ENCODE results near the gene COX20. TPM values are rescaled to one million over a fixed set of nuclear protein-coding genes. Genes with fewer than 3 reads are reported as not detected.

The COX20 gene
- total RNA-seq, 1 experiment from 2014 or later: 56.8 TPM

DNA sequence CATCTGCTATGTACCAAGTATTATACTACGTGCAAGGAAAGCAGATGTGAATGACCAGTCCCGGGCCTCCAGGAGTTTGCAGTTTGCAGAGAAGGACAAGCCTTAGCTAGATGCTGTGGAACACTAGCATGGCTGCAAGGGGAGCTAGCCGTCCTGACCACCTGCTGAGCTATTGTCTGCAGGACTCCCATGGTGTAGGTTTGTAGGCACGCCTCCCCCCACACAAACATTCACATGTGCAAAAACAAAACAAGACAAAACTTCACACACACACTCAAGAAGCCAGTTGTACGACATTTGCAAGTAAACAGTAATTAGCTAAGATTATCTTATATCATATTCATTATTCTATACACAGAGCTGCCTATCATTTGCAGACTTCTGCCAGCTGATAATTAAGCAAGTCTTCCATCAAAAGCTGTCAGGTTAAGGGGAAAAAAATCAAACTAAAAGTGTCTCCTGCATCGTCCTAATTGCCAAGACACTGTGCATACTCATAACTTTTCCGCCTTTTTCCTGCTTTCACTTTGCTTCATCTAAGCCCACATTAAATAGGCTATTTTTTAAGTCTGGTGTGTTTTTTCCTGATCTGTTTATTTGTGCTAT is 39.6 kb downstream of the COX20 start:
- no peak for DNase-seq (ENCODE audit: low read depth)

DNA sequence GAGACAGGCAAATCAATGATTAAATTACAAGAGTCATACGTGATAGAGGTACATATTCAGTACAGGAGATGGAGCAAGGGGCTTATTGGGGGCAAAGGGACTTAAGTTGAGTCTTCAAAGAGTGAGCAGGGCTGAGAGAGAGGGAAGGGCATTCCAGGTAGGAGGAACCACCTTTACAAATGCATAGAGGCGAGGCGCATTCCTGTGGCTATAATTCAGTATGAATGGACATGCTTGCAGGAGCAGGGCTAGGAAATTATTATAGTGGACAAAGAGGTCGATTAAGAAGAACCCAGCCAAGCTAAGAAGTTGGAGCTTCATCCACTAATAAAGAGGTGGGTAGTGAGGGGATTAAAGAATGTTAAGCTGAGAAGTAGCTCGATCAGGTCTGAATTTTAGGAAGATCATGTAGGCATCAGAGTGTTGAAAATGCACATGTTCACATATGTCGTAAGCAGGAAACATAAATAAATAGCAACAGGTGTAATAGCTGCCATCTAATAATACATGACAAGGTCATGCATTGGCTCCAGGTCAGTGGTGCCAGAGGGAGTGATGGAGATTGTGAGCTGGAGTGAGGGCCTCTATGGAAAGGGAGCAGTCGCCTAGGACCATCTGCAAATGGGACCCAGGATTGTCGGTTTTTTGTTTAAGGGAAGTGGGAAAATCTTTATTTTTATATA is 40.9 kb downstream of the COX20 start:
- no peak for DNase-seq (ENCODE audit: low read depth)

DNA sequence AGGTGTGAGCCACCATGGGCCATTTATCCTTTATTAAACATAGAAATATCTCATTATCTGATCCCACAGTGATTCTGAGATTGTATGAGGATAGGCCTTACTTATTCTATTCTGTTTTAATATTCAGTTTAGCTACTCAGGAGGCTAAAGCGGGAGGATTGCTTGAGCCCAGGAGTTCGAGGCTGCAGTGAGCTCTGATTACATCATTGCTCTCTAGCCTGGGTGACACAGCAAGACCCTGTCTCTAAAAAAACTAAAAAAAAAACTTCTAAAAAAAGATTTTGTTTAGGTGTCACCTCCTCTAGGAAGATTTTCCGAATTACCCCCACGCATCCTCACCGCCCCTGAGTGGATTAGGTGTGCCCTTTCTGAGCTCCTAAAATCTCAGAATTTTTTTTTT is 43.2 kb downstream of the COX20 start:
- no peak for DNase-seq (ENCODE audit: low read depth)

DNA sequence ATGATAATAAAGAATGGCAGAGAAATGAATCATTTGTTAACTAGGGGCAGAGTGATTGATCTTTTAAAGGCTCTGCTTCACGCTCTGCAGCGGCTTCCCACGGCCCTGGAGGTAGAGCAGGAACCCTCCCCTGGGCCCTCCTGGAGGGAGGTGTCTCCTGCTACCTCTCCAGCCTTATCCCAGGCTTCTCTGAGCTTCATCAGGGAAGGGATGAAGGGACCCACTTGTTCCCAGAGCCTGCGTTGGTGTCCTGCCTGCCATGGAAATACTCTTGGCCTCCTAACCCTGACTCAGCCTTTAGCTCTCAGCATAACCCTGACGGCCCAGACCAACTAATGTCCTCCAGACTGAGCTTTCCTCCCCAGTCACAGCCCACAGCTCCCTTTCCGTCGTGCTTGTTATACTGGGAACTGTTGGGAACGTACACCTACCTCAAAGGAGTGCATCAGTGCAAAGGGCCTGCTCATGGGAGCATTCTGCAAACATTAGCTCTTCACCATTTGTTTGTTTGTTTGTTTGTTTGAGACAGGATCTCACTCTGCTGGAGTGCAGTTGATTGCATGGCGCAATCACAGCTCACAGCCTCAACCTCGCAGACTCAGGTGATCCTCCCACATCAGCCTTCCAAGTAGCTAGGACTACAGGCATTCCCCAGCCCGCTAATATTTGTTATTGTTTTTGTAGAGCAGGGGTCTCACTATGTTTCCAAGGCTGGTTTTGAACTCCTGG is 46.3 kb downstream of the COX20 start:
- DNase-seq (ENCODE audit: low read depth): no peak

DNA sequence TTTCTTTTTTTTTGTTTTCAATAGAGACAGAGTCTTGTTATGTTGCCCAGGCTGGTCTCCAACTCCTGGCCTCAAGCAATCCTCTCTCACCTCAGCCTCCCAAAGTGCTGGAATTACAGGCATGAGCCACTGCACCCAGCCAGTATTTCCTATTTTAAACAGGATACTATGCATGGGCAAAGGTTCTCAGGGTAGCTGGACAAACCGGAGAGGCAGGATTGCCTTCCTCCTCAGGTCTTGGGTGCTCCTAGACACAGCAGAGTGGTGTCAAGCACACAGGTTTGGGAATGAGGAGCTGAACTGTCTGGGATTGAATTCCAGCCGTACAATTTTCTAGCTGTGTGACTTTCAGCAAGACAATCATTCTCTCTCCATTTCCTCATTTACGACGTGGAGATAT is 51.8 kb downstream of the COX20 start:
- no peak for DNase-seq (ENCODE audit: low read depth)

DNA sequence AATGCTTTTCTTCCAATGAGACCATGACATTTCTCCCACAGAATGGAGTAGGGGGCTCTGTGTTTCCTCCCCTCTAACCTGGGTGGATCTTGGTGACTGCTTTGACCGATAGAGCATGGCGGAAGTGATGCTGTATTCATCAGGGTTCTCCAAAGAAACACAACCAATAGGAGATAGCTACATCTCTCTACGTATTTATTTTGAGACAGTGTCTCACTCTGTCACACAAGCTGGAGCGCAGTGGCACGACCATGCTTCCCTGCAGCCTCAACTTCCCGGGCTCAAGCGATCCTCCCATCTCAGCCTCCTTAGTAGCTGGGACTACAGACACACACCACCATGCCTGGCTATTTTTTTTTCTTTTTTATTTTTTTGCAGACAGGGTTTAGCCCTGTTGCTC is 58.4 kb downstream of the COX20 start:
- no peak for DNase-seq (ENCODE audit: low read depth)

Other genes with a start within 250 kb of the COX20 start
- 61.0 and 61.4 TPM in 2 replicates for gene DESI2, start 182.5 kb upstream of the COX20 start, total RNA-seq (2014; rRNA removed)
- 377 and 407 TPM in 2 replicates for gene HNRNPU, start 28.9 kb downstream of the COX20 start, total RNA-seq (2014; rRNA removed)